BE2C (cell line): ENCODE results near the gene APBB2.

Source experiments
- DNase-seq: peaks from one replicate; pipeline ENCODE4 v3.0.0-alpha.2; 2020
- H3K27me3 ChIP-seq: fragments of 250-450 bp; sonication (Bioruptor Pico); 2 replicates; pipeline ENCODE4 v1.5.1; 2020; ENCODE audit warnings: mild to moderate bottlenecking
- H3K36me3 ChIP-seq: fragments of 250-450 bp; sonication (Bioruptor Pico); 2 replicates; pipeline ENCODE4 v1.5.1; 2020; ENCODE audit warnings: mild to moderate bottlenecking
- H3K4me1 ChIP-seq: fragments of 250-450 bp; sonication (Bioruptor Pico); 2 replicates; pipeline ENCODE4 v1.5.1; 2020
- H3K4me3 ChIP-seq: 2 replicates; pipeline ENCODE4 v1.5.1; 2011; ENCODE audit warnings: low read depth, low read length
- H3K9me3 ChIP-seq: fragments of 250-450 bp; sonication (Bioruptor Pico); 2 replicates; pipeline ENCODE4 v1.5.1; 2020
- TF ChIP-seq, protein P1 (sequence below): IDR thresholded peaks from 2 replicates; pipeline ENCODE4 v1.5.1; 2012; ENCODE audit warnings: mild to moderate bottlenecking, low read depth, low read length

The APBB2 gene

DNA sequence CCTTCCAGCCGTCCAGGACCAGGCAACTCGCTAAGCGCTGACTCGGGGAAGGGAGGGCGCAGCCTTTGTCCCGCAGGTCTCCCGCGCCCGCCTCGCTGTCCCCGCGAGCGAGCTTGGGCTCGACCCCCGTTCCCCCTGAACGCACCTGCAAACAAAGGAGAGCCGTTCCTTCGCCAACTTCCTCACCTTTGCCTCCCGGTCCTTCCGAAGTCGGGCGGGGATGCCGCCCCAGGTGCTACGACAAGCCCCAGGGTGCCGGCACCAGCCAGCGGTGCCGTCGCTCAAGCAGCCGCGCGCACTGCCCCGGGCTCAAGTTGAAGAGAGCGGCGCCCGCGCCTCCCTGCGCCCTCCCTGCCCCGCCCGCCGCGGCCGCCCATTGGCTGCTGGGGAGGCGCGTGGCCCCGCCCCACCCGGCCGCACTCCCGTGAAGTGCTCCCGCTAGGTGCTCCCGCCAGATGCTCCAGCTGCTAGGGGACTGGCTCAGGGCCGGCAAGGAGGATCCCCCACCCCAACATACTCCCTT, 357.4 kb downstream of the APBB2 start:
- TF ChIP-seq, protein P1, sequence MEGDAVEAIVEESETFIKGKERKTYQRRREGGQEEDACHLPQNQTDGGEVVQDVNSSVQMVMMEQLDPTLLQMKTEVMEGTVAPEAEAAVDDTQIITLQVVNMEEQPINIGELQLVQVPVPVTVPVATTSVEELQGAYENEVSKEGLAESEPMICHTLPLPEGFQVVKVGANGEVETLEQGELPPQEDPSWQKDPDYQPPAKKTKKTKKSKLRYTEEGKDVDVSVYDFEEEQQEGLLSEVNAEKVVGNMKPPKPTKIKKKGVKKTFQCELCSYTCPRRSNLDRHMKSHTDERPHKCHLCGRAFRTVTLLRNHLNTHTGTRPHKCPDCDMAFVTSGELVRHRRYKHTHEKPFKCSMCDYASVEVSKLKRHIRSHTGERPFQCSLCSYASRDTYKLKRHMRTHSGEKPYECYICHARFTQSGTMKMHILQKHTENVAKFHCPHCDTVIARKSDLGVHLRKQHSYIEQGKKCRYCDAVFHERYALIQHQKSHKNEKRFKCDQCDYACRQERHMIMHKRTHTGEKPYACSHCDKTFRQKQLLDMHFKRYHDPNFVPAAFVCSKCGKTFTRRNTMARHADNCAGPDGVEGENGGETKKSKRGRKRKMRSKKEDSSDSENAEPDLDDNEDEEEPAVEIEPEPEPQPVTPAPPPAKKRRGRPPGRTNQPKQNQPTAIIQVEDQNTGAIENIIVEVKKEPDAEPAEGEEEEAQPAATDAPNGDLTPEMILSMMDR, result no peak
- H3K4me1 ChIP-seq, result no peaks in the 10 kb centered on the region

DNA sequence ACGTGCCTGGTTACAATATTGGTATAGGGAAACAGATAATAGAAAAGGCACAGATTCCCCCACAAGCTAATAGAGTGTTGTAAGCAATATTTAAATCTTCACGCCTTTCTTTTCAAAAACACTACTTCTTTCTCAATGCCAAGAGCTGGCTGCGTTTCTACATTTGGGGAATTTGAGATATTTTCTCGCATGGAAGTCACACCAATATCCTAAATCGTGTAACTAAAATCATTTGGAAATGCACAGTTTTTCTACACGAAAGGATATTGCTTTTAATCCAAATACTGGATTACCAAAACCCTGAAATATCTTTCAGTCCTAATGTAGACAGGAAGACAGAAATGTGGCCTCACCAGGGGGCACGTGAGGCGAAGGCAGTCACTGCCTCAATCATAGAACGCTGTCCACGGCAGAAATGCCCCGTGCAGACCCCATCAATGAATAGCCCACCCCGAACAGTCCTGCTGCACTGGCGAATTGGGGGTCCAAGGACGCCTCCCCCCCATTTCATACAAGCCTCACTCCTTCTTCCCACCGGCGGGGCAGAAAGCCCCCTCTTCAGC, 358.0 kb downstream of the APBB2 start:
- TF ChIP-seq, protein P1, result no peak
- Histone ChIP-seq H3K27me3 (no peaks in the 10 kb centered on the region; the same call in 1 of the 2 replicates), H3K4me3 (peak overlapping the region; percentile 55), H3K9me3 (no peaks in the 10 kb centered on the region), H3K4me1 (no peaks in the 10 kb centered on the region), H3K36me3 (no peaks in the 10 kb centered on the region)
- DNase-seq, result no peak

More for the DNA sequence above, 357.4 kb downstream of the APBB2 start:
- peak; percentile 85 for DNase-seq
- H3K9me3 ChIP-seq, result no peaks in the 10 kb centered on the region
- peak overlapping the region; percentile 55 for H3K4me3 ChIP-seq
- H3K36me3 ChIP-seq, result no peaks in the 10 kb centered on the region
- H3K27me3 ChIP-seq, result no peaks in the 10 kb centered on the region; the same call in 1 of the 2 replicates

DNA sequence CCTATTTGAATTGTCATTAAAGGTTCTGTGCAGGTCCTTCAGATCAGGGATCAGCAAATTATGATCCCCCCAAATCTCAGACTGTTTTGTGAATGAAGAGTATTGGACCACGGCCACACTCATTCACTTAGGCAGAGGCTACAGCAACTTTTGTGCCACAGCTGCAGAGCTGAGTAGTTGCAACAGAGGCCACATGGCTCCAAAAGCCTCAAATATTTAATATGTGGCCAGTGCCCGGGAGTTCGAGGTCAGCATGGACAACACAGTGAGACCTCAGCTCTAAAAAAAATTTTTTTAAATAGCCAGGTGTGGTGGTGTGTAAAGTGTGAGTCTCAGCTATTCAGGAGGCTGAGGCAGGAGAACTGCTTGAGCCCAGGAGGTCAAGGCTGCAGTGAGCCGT, 363.8 kb downstream of the APBB2 start:
- no peak overlapping the region for H3K4me3 ChIP-seq
- DNase-seq, result no peak
- no peaks in the 10 kb centered on the region for H3K9me3 ChIP-seq
- H3K36me3 ChIP-seq, result no peaks in the 10 kb centered on the region
- H3K27me3 ChIP-seq, result no peaks in the 10 kb centered on the region
- TF ChIP-seq, protein P1, result no peak
- H3K4me1 ChIP-seq, result no peaks in the 10 kb centered on the region

DNA sequence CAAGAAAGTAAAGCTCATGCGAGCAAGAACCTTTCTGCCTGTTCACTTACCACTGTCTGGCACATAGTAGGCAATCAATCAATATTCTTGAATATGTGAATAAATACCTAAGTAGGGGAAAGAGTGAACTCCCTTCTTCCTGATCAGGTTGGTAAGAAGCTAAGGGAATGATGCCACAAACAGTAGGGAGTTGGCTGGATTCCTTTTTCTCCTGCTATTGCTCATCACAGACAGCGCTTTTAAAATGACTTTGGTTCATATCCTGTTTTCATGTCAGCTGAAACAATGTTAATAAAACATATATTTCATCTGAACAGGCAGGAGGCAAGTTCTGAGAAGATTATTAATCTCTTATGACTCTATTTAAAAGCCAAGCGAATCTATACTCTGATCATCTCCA, 365.4 kb downstream of the APBB2 start:
- TF ChIP-seq, protein P1, result no peak
- no peaks in the 10 kb centered on the region for H3K4me1 ChIP-seq
- H3K9me3 ChIP-seq, result no peaks in the 10 kb centered on the region
- no peak overlapping the region for H3K4me3 ChIP-seq
- H3K27me3 ChIP-seq, result no peaks in the 10 kb centered on the region
- no peaks in the 10 kb centered on the region for H3K36me3 ChIP-seq
- no peak for DNase-seq

DNA sequence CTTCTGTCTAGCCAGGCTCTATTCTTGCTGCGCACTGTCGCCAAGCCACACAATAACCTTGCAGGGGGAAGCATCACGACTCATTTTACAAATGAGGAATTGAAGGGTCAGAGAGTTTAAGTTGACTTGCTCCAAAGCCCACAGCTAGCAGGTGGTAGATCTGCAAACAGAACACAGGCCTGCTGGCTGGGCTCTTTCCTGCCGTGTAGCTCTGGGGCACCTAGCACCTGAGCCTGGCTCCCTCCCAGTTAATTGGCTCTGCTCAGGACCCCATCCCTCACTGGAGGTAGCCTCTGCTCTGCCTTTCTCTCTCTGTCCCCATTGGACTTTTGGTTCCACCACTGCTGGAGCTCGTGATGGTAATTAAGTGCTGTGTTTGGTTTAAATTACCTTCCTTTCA, 366.1 kb downstream of the APBB2 start:
- TF ChIP-seq, protein P1, result no peak
- Histone ChIP-seq H3K36me3 (no peaks in the 10 kb centered on the region), H3K9me3 (no peaks in the 10 kb centered on the region), H3K4me1 (no peaks in the 10 kb centered on the region), H3K4me3 (no peak overlapping the region), H3K27me3 (no peaks in the 10 kb centered on the region)
- no peak for DNase-seq

DNA sequence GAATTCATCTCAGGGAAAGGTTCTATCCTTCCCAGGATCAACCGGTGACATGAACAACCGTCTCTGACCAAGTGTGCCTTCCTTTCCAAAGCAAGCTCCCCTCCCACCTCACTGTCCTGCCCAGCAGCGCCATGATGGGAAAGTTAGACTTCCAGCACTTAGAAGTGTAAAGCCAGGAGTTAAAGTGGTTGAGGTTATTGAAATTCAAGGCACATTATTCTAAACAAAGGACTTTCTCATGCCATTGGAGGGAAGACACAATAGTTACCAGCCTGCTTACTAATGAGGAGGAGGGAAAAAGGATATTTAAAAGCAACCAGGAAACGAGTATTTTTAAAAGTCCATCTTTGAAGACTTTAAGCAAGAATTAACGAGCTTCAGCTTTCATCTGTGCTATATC, 367.8 kb downstream of the APBB2 start:
- H3K27me3 ChIP-seq, result no peaks in the 10 kb centered on the region
- no peak for DNase-seq
- H3K9me3 ChIP-seq, result no peaks in the 10 kb centered on the region
- H3K4me1 ChIP-seq, result no peaks in the 10 kb centered on the region
- H3K36me3 ChIP-seq, result no peaks in the 10 kb centered on the region
- TF ChIP-seq, protein P1, result no peak
- H3K4me3 ChIP-seq, result no peak overlapping the region
